GM19395 (cell line): Measurements from ENCODE around the gene PTPRK.
A peak's percentile ranks its signal among the peaks of the same experiment; 100 is the strongest.

ENCODE experiments used
- ATAC-seq: cut with Tn5 transposase; IDR thresholded peaks from one replicate; pipeline ENCODE4 v1.9.1; 2021; ENCODE audit warnings: mild to moderate bottlenecking, moderate library complexity; ENCODE audit not compliant: unreplicated experiment

The PTPRK gene

GRCh38 chr6:128350416-128351254 lies 169.8 kb downstream of the PTPRK start:
- no peak for ATAC-seq

- no peak for ATAC-seq
Observed at GRCh38 chr6:128347123-128347522, 173.3 kb downstream of the PTPRK start.

GRCh38 chr6:128346569-128346968 lies 173.8 kb downstream of the PTPRK start:
- ATAC-seq, result no peak

GRCh38 chr6:128345278-128345677 lies 175.1 kb downstream of the PTPRK start:
- no peak for ATAC-seq

- ATAC-seq, result no peak
Observed at GRCh38 chr6:128343706-128344105, 176.7 kb downstream of the PTPRK start.

- no peak for ATAC-seq
Observed at GRCh38 chr6:128339635-128340450, 180.6 kb downstream of the PTPRK start.

- no peak for ATAC-seq
Observed at GRCh38 chr6:128337619-128338018, 182.8 kb downstream of the PTPRK start.

GRCh38 chr6:128336436-128337095 lies 183.8 kb downstream of the PTPRK start:
- ATAC-seq, result no peak

GRCh38 chr6:128335963-128336362 lies 184.4 kb downstream of the PTPRK start:
- no peak for ATAC-seq

GRCh38 chr6:128333581-128334223 lies 186.7 kb downstream of the PTPRK start:
- no peak for ATAC-seq

- ATAC-seq, result peak; percentile 95
Observed at GRCh38 chr6:128327890-128328289, 192.5 kb downstream of the PTPRK start.

GRCh38 chr6:128323011-128323410 lies 197.4 kb downstream of the PTPRK start:
- no peak for ATAC-seq

GRCh38 chr6:128319946-128320345 lies 200.5 kb downstream of the PTPRK start:
- ATAC-seq, result no peak

GRCh38 chr6:128319157-128319556 lies 201.2 kb downstream of the PTPRK start:
- ATAC-seq, result no peak

GRCh38 chr6:128316258-128316929 lies 204.0 kb downstream of the PTPRK start:
- ATAC-seq, result no peak

GRCh38 chr6:128314190-128314589 lies 206.2 kb downstream of the PTPRK start:
- ATAC-seq, result no peak

GRCh38 chr6:128311944-128312570 lies 208.3 kb downstream of the PTPRK start:
- ATAC-seq, result peak; percentile 72

- no peak for ATAC-seq
Observed at GRCh38 chr6:128310451-128310850, 209.9 kb downstream of the PTPRK start.

- no peak for ATAC-seq
Observed at GRCh38 chr6:128307671-128308070, 212.7 kb downstream of the PTPRK start.

GRCh38 chr6:128305976-128306375 lies 214.4 kb downstream of the PTPRK start:
- no peak for ATAC-seq
